WI38 (cell line): ENCODE data around the gene ECI1.
"Not testable (repeated sequence)": the region's sequence is repeated elsewhere in the genome, so short reads cannot be mapped to it uniquely, and the experiment has no call there.

ENCODE experiments used
- H3K4me3 ChIP-seq: 2 replicates; pipeline ENCODE4 v1.5.1; 2011; ENCODE audit warnings: low read depth, mild to moderate bottlenecking, control low read depth, low read length
- CTCF ChIP-seq: IDR thresholded peaks from 2 replicates; pipeline ENCODE4 v1.5.1; 2012; ENCODE audit warnings: low read depth, mild to moderate bottlenecking, control low read depth, low read length

ECI1 gene

GRCh38 chr16:2273484-2273883, 22.1 kb upstream of the ECI1 start:
- TF ChIP-seq CTCF: no peak
- H3K4me3 ChIP-seq: no peak overlapping the region

- no peak for TF ChIP-seq CTCF
- no peak overlapping the region for H3K4me3 ChIP-seq
Observed at GRCh38 chr16:2271848-2272461, 20.6 kb upstream of the ECI1 start.

GRCh38 chr16:2270588-2271470, 19.4 kb upstream of the ECI1 start:
- TF ChIP-seq CTCF: no peak

GRCh38 chr16:2270070-2270462, 18.7 kb upstream of the ECI1 start:
- TF ChIP-seq CTCF: no peak

More at GRCh38 chr16:2270588-2271470, 19.4 kb upstream of the ECI1 start:
- no peak overlapping the region for H3K4me3 ChIP-seq

GRCh38 chr16:2267913-2268666, 16.7 kb upstream of the ECI1 start, which contains the start of gene RNPS1:
TSS of gene RNPS1 (minus strand) at chr16:2268126. CDS start at chr16:2264643, 3,483 bp downstream.
- peak within 1 kb of the TSS; percentile 69 for H3K4me3 ChIP-seq
- TF ChIP-seq CTCF: no peak

More at GRCh38 chr16:2270070-2270462, 18.7 kb upstream of the ECI1 start:
- no peak overlapping the region for H3K4me3 ChIP-seq

- H3K4me3 ChIP-seq: peak overlapping the region; percentile 69
Observed at GRCh38 chr16:2267505-2267912, 16.1 kb upstream of the ECI1 start.

GRCh38 chr16:2266887-2267286, 15.5 kb upstream of the ECI1 start:
- H3K4me3 ChIP-seq: peak overlapping the region; percentile 69

GRCh38 chr16:2263026-2263425, 11.6 kb upstream of the ECI1 start:
- H3K4me3 ChIP-seq: not testable (repeated sequence)
